BJ (cell line): Measurements from ENCODE around the gene DNAJC21. TPM values are rescaled to one million over a fixed set of nuclear protein-coding genes. Genes with fewer than 3 reads are reported as not detected.

Experiments used
- CTCF ChIA-PET: fragments of 350-600 bp; formaldehyde crosslinking; extraction: SDS; loops from one replicate; lab custom pipeline; 2021; ENCODE audit warnings: antibody characterized with exemption, inconsistent platforms; lab: Yijun Ruan, JAX
- POLR2A ChIA-PET: fragments of 300-600 bp; sonication (Branson Sonifier 250); formaldehyde crosslinking; extraction: SDS; loops from one replicate; lab custom pipeline; 2021; ENCODE audit warnings: antibody characterized with exemption; lab: Charles Lee
- DNase-seq: peaks from one replicate; pipeline ENCODE4 v3.0.0-alpha.2; 2011; ENCODE audit warnings: low read depth
- H3K27me3 ChIP-seq: 2 replicates; pipeline ENCODE4 v1.6.0; 2011; ENCODE audit warnings: low read length; ENCODE audit not compliant: control insufficient read depth, insufficient read depth
- H3K36me3 ChIP-seq: 2 replicates; pipeline ENCODE4 v1.5.1; 2011; ENCODE audit warnings: low read length; ENCODE audit not compliant: control insufficient read depth, insufficient read depth
- H3K4me3 ChIP-seq: 2 replicates; pipeline ENCODE4 v1.5.1; 2011; ENCODE audit warnings: low read depth, mild to moderate bottlenecking, control low read depth, low read length
- polyA plus RNA-seq: library from polyadenylated mRNA; depleted of rRNA; stranded (reverse); fragments of >200 nt; gene quantifications from 2 replicates; pipeline ENCODE4 v1.2.3, GENCODE V29; 2011
- TF ChIP-seq, protein P1 (sequence below): IDR thresholded peaks from 2 replicates; pipeline ENCODE4 v1.5.1; 2011; ENCODE audit warnings: low read depth, mild to moderate bottlenecking, control low read depth, inconsistent platforms, low read length, moderate library complexity; ENCODE audit not compliant: insufficient read depth

The DNAJC21 gene
- polyA plus RNA-seq, 1 experiment, result 7.5 TPM

DNA sequence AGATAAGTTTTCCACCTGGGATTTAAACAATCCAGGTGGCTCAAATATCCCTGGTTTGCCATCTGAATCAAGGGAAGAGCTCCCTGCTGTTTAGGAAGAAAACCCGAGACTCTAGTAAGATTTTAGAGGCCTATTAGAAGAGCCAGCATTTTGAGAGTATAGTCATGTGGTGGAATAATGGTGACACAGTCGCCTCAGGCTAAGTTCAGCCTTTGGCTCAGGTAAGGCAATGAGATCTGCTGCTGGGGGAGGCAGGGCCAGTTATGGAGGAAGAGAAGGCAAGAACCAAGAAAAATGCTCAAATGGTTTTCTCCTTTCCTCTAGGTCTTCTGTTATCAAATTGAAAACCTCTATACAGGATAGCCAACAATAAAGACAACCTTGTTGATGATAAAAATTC, 30.3 kb upstream of the DNAJC21 start:
- Histone ChIP-seq H3K36me3 (peaks cover 2% of the 10 kb centered on the region; the same call in 1 of the 2 replicates), H3K4me3 (no peak overlapping the region), H3K27me3 (no peaks in the 10 kb centered on the region)
- POLR2A ChIA-PET, result no interaction called here
- TF ChIP-seq, protein P1, sequence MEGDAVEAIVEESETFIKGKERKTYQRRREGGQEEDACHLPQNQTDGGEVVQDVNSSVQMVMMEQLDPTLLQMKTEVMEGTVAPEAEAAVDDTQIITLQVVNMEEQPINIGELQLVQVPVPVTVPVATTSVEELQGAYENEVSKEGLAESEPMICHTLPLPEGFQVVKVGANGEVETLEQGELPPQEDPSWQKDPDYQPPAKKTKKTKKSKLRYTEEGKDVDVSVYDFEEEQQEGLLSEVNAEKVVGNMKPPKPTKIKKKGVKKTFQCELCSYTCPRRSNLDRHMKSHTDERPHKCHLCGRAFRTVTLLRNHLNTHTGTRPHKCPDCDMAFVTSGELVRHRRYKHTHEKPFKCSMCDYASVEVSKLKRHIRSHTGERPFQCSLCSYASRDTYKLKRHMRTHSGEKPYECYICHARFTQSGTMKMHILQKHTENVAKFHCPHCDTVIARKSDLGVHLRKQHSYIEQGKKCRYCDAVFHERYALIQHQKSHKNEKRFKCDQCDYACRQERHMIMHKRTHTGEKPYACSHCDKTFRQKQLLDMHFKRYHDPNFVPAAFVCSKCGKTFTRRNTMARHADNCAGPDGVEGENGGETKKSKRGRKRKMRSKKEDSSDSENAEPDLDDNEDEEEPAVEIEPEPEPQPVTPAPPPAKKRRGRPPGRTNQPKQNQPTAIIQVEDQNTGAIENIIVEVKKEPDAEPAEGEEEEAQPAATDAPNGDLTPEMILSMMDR, result no peak
- CTCF ChIA-PET, result interaction anchor here (0.7 to 3.2 kb wide), 22 partner anchors 11 to 428 kb away, joined by 3 to 67 read pairs (median 5); no protein-coding TSS in a partner anchor
- no peak for DNase-seq

DNA sequence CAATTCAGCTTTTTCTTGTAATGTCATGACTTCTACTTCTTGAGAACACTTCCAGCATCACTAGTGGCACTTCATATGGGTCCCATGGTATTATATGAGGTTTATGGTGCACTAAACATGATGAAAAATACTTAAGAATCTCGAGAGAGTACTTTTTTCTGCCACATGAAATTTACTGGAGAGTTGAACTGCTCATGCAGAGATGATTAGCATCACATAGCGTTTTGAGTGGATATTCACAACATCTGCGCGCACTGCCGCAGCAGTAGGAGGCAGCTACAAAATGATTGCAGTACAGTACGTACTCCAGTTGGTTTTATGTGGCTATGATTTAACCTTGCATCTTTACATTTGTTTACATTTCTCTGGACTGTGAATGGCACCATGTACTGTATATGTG, 28.7 kb upstream of the DNAJC21 start:
- Histone ChIP-seq H3K36me3 (peaks cover 2% of the 10 kb centered on the region; the same call in 1 of the 2 replicates), H3K27me3 (no peaks in the 10 kb centered on the region), H3K4me3 (no peak overlapping the region)
- CTCF ChIA-PET, result interaction anchor here (3.2 to 4.2 kb wide), 2 partner anchors 415 to 426 kb away, joined by 26 to 67 read pairs; no protein-coding TSS in a partner anchor
- TF ChIP-seq, protein P1, result no peak
- POLR2A ChIA-PET, result no interaction called here
- DNase-seq, result no peak

DNA sequence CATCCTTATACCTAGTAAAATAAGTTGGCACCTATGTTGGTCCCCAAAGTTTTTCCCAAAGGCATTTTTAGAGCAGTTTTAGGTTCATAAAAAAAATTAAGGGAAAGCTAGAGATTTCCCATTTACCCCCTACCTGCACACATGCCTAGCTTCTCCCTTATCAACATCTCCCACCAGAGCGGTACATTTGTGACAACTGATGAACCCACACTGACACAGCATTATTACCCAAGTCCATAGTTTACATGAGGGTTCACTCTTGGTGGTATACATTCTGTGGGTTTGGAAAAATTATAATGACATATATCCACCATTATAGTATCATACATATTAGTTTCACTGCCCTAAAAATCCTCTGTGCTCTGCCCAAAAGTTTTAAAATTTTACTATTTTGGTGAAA, 26.1 kb upstream of the DNAJC21 start:
- H3K36me3 ChIP-seq, result peaks cover 3% of the 10 kb centered on the region; the same call in 1 of the 2 replicates
- POLR2A ChIA-PET, result interaction anchor here (0.7 kb wide), 1 partner anchor 895 kb away, joined by 3 read pairs; the partner anchor contains the start of gene AMACR
- TF ChIP-seq, protein P1, result no peak
- H3K27me3 ChIP-seq, result no peaks in the 10 kb centered on the region
- no peak overlapping the region for H3K4me3 ChIP-seq
- CTCF ChIA-PET, result interaction anchor here (0.7 to 4.2 kb wide), 7 partner anchors 10 to 429 kb away, joined by 3 to 26 read pairs (median 5); no protein-coding TSS in a partner anchor
- DNase-seq, result no peak

DNA sequence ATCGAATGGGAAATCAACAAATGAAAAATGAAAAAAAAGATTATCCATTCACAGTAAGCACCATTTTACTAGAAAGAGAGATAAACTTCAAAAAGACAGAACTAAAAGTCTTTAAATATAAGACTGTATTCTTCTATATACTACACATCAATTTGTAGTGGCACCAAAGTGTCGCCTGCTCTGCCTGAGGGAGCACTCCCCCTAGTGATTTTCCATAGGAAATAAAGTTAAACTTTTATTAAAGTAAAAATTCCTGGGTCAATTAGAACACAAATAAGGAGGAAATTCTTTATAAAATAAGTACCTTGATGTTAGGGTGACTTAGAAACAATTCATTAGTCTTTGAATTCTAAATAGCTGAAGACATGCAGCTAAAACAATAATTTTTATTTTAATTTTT, 23.8 kb upstream of the DNAJC21 start:
- peaks cover 3% of the 10 kb centered on the region; the same call in 1 of the 2 replicates for H3K36me3 ChIP-seq
- DNase-seq, result no peak
- ChIA-PET POLR2A (no interaction called here), CTCF (interaction anchor here (0.6 to 2.3 kb wide), 8 partner anchors 9 to 434 kb away, joined by 3 to 14 read pairs (median 4); partner anchors contain the start of genes BRIX1 and RAD1)
- TF ChIP-seq, protein P1, result peak; percentile 54
- no peak overlapping the region for H3K4me3 ChIP-seq
- no peaks in the 10 kb centered on the region for H3K27me3 ChIP-seq

DNA sequence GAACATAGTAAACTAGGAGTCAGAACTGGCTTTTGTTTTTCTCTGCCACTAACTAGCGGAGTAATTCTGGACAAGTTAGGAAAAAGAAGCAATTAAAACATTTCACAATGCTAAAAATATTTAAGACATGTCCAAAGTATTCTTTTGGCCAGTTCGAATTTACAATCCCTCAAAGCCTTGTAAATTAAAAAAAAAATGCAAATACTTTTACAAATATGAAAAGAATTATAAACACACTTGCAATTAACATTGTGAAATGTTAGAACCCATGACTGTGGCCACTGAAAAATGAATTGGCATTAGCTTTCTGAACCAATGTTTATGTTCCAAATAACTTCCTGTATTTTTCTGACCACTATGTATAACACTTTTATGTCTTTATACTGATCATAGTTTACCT, 16.3 kb upstream of the DNAJC21 start:
- TF ChIP-seq, protein P1, result no peak
- Histone ChIP-seq H3K36me3 (peaks cover 4% of the 10 kb centered on the region; the same call in 1 of the 2 replicates), H3K4me3 (no peak overlapping the region), H3K27me3 (no peaks in the 10 kb centered on the region)
- peak; percentile 87 for DNase-seq
- ChIA-PET POLR2A (interaction anchor here (0.6 to 0.7 kb wide), 3 partner anchors 250 to 414 kb away, joined by 3 to 5 read pairs (median 5); no protein-coding TSS in a partner anchor), CTCF (interaction anchor here (0.8 to 4.0 kb wide), 3 partner anchors 17 to 438 kb away, joined by 3 to 17 read pairs (median 6); no protein-coding TSS in a partner anchor)
